ENCODE results near the gene JMJD7.

Gene JMJD7

GRCh38 chr15:41887161-41887560 lies 59.3 kb downstream of the JMJD7 start:
- no peak for DNase-seq
